Mesenteric fat pad (tissue), 1 donor: ENCODE data around the gene ANKS1B. TPM values are rescaled to one million over a fixed set of nuclear protein-coding genes. Genes with fewer than 3 reads are reported as not detected.
"Not testable (repeated sequence)": the region's sequence is repeated elsewhere in the genome, so short reads cannot be mapped to it uniquely, and the experiment has no call there.

Experiments used
- DNase-seq: peaks from one replicate; pipeline ENCODE4 v3.0.0-alpha.2; 2020; ENCODE audit warnings: low spot score
- total RNA-seq: library from RNA; stranded (reverse); fragmentation: NEBNext Ultra II Directional; extraction: Animal tissue kit (Norgen Biotek cat#: 25700); gene quantifications from one replicate; pipeline ENCODE4 v1.2.1, GENCODE V29; 2021
- donor health status: DM: yes; HTN: yes; CAD: no.

ANKS1B gene
- total RNA-seq, 1 donor from 2014 or later, result 5.3 TPM

GRCh38 chr12:99386907-99387306 lies 597.8 kb downstream of the ANKS1B start:
- DNase-seq, result no peak

DNA sequence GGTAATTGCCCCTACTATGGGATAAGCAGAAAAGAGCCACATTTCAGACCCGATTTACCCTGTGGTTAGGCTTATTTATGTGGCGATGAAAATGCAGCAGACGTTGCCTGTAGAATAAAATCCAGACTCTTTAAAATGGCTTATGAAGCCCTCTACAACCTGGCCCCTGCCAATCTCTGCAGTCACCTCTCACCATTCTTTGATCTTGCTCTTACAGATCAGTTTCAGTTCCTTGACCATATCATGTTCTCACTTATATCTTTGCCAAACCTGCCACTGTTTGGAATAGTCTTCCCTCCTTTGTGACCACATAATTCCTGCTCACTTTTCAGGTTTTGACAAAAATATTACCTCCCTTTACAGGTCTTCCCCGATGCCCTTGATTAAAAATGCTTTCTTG lies 601.5 kb downstream of the ANKS1B start:
- DNase-seq, result no peak

GRCh38 chr12:99381992-99382391 lies 602.7 kb downstream of the ANKS1B start:
- DNase-seq, result no peak

GRCh38 chr12:99380701-99381100 lies 604.0 kb downstream of the ANKS1B start:
- no peak for DNase-seq

DNA sequence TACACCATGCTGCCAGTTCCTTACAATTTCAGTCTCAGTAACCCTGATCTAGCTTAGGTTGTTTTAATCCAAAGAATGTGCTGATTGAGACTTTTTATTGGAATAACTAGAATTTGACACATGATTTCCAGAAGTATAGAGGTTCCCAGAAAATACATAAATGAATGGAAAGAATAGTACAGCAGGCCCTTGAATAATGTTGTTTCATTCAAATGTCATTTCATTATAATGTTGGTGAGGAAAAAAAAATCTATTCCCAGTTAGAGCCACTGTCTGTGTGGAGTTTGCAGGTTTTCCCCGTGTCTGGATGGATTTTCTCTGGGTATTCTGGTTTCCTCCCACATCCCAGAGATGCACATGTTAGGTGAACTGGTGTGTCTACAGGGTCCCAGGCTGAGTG lies 610.7 kb downstream of the ANKS1B start:
- DNase-seq, result no peak

GRCh38 chr12:99372257-99372920 lies 612.3 kb downstream of the ANKS1B start:
- no peak for DNase-seq

- no peak for DNase-seq
These were observed 614.2 kb downstream of the ANKS1B start for GRCh38 chr12:99370421-99371138.

DNA sequence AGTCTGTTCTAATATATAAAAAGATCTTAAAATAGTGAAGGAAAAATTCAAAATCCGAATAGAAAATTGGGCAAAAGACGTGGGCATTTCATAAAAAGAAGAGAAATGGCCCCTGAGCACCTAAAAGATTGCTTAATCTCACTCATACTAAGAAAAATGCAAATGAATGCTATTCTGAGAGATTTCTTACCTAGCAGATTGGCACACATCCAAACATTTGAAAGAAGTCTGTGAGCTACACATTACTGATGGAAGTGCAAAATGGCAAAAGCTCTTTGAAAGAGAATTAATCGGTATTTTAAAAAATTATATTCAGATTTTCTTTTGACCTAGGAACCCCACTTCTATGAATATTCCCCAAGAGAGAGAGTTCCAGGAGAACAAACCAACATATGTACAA lies 617.6 kb downstream of the ANKS1B start:
- DNase-seq, result no peak

GRCh38 chr12:99352269-99352668 lies 632.5 kb downstream of the ANKS1B start:
- DNase-seq, result no peak

DNA sequence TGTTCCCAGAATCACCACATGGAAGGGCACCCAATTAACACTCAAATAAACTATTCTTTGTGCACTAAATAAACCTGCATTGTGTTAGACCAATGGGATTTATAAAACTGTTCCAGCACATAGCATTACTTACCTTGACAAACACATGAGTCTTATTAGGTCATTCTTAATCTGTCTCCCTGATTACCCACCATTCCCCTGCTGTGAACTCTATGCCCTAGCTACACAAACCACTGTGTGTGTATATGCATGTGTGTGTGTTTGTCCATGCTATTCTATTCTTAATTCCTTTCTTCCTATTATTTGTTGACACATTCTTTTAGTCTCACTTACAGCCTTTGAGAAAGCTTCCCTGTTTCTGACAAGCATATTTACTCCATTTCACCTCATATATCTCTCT lies 640.8 kb downstream of the ANKS1B start:
- no peak for DNase-seq

- DNase-seq, result no peak
These were observed 645.1 kb downstream of the ANKS1B start for GRCh38 chr12:99339663-99340062.

DNA sequence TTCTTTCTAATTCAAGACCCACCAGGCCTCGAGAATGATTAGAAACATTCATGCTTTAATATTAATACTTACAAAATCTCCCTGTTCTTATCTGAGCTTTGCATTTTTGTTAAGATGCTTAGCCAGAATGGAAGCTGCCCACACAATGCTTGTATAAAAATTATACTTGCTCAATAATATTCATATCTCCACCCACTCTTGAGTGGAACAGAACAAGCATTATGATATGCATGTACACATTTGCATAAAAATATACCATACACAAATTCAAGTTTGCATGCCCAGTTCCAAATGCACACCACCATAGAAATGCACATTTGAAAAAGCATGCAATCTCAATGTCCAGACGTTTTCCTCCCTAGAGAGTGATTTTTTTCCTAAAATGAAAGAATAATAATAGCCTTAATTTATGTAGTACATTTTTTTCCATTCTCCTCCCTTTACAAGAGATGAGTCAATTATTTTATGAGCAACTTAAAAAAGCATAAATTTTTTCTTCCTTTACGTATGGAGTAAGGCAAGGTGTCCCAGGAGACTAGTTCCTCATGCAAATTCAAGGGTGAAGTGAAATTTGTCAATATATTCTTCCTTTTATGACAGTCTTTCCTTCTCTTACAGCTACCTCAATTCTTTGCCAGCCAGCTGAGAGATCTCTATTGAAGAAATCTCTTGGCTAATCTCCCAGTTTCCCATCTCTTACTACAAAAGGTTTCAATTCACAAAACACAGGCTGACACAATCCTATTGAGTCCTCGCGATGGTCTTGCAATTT lies 650.3 kb downstream of the ANKS1B start:
- no peak for DNase-seq

- DNase-seq, result no peak
These were observed 651.7 kb downstream of the ANKS1B start for GRCh38 chr12:99332936-99333591.

- no peak for DNase-seq
These were observed 654.5 kb downstream of the ANKS1B start for GRCh38 chr12:99330216-99330615.

DNA sequence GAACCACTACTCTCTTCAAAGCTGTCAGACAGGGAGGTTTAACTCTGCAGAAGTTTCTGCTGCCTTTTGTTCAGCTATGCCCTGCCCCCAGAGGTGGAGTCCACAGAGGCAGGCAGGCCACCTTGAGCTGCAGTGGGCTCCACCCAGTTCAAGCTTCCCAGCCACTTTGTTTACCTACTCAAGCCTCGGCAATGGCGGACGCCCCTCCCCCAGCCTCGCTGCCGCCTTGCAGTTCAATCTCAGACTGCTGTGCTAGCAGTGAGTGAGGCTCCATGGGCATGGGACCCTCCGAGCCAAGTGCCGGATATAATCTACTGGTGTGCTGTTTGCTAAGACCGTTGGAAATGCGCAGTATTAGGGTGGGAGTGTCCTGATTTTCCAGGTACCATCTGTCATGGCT lies 663.5 kb downstream of the ANKS1B start:
- DNase-seq, result not testable (repeated sequence)

- no peak for DNase-seq
These were observed 673.4 kb downstream of the ANKS1B start for GRCh38 chr12:99311373-99311772.

- DNase-seq, result no peak
These were observed 674.9 kb downstream of the ANKS1B start for GRCh38 chr12:99309812-99310211.

DNA sequence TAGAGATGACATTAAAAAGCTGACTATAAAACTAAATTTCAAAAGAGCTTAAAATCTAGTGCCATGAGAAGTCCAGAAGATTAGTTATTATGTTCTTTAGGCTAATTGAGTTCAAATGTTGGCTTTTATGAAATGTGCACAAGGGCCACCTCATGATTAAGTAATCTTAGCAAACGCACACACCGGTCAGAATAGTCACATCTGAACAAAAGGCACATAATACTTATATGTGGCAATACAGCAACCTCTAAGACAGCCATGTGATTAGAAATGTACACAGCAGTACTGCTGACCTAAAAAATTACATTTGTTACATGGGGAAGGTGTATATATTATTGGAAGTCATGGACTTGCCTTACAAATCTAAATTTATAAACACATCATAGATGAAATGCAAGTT lies 681.9 kb downstream of the ANKS1B start:
- no peak for DNase-seq

- no peak for DNase-seq
These were observed 697.6 kb downstream of the ANKS1B start for GRCh38 chr12:99287136-99287535.

DNA sequence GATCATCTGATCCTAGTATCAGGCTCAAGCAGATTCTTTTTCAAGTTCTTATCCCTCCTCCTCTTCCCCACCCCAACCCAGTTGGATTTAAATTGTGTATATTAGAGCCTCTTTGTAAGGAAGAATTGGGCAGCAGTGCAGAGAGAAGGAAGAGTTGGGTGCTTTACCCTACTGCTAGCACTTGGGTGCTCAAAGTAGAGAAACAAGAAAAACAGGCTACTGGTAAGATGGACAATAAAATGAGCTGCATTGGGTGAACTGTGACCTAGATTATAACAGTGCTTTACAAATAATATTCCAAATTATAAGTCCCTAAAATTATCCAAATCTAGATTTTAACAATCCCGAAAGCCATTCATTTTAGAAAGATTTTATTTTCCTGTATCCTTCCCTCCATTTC lies 700.6 kb downstream of the ANKS1B start:
- DNase-seq, result no peak

- no peak for DNase-seq
These were observed 702.1 kb downstream of the ANKS1B start for GRCh38 chr12:99282624-99283023.

- DNase-seq, result no peak
These were observed 702.6 kb downstream of the ANKS1B start for GRCh38 chr12:99282086-99282485.
